B cell (primary cell): ENCODE results near the gene RTN4. TPM values are rescaled to one million over a fixed set of nuclear protein-coding genes. Genes with fewer than 3 reads are reported as not detected.
A peak's percentile ranks its signal among the peaks of the same experiment; 100 is the strongest.

ENCODE experiments used
- ATAC-seq: fragments of 200-7000 bp; cut with Tn5 transposase; one replicate; pipeline ENCODE4 v1.10.0; 2021; ENCODE audit warnings: low read depth, mild to moderate bottlenecking, moderate number of reproducible peaks, moderate library complexity
- CTCF ChIA-PET: fragments of 350-600 bp; sonication (Branson Sonifier 250); formaldehyde crosslinking; loops from one replicate; lab custom pipeline; 2021; ENCODE audit warnings: antibody characterized with exemption, inconsistent platforms; lab: Charles Lee
- POLR2A ChIA-PET: fragments of 350-600 bp; sonication (Branson Sonifier 250); formaldehyde crosslinking; loops from one replicate; lab custom pipeline; 2021; ENCODE audit warnings: antibody characterized with exemption; lab: Charles Lee
- DNase-seq: peaks from one replicate; pipeline ENCODE4 v3.0.0; 2013
- H2AFZ ChIP-seq: 2 replicates; pipeline ENCODE4 v1.6.1; 2012; ENCODE audit warnings: mild to moderate bottlenecking, low read depth, low read length; ENCODE audit not compliant: insufficient read depth, poor library complexity, severe bottlenecking
- H3K27ac ChIP-seq, 2 donors: 1 replicate in 1 of 2; 2 replicates in 1 of 2; pipeline ENCODE4 v1.5.1; 2012 to 2013; ENCODE audit warnings: low read length in 2 of 2, mild to moderate bottlenecking in 2 of 2, moderate library complexity in 1 of 2
- H3K27me3 ChIP-seq, 4 experiments: fragments of 200-600 bp in 1 of 4; sonication (generic) in 1 of 4; replicated peaks in 1 of 4; 1 replicate in 2 of 4; 2 replicates in 2 of 4; pipeline versions ENCODE4 v1.6.1 to v1.7.0; 2013 to 2016; ENCODE audit warnings: low read length in 3 of 4, mild to moderate bottlenecking in 2 of 4, mixed read lengths in 1 of 4, moderate library complexity in 1 of 4; ENCODE audit not compliant: insufficient read depth in 4 of 4, control insufficient read depth in 3 of 4; ENCODE audit errors: control extremely low read depth in 1 of 4
- H3K36me3 ChIP-seq, 2 experiments: replicated peaks in 1 of 2; 1 replicate in 1 of 2; 2 replicates in 1 of 2; pipeline versions ENCODE4 v1.6.1 to v1.7.1; 2013; ENCODE audit warnings: low read length in 1 of 2; ENCODE audit not compliant: insufficient read depth in 2 of 2, control insufficient read depth in 1 of 2; ENCODE audit errors: control extremely low read depth in 1 of 2, extremely low read depth in 1 of 2
- H3K4me1 ChIP-seq, 2 donors: fragments of 200-600 bp in 1 of 2; sonication (generic) in 1 of 2; 1 replicate in 1 of 2; 2 replicates in 1 of 2; pipeline versions ENCODE4 v1.5.1 to v1.6.1; 2013 to 2017; ENCODE audit warnings: low read length in 2 of 2; ENCODE audit not compliant: control insufficient read depth in 2 of 2, insufficient read depth in 2 of 2
- H3K4me2 ChIP-seq: replicated peaks from 2 replicates; pipeline ENCODE3; 2012; ENCODE audit warnings: mild to moderate bottlenecking, low read depth, low read length; ENCODE audit not compliant: poor library complexity, severe bottlenecking
- H3K4me3 ChIP-seq, 5 experiments: fragments of 200-600 bp in 1 of 5; sonication (generic) in 1 of 5; 1 replicate in 3 of 5; 2 replicates in 2 of 5; pipeline versions ENCODE4 v1.5.1 to v1.7.0; 2011 to 2016; ENCODE audit warnings: low read length in 4 of 5, mild to moderate bottlenecking in 4 of 5, low read depth in 2 of 5, control low read depth in 1 of 5, moderate library complexity in 1 of 5; ENCODE audit not compliant: insufficient read depth in 1 of 5; ENCODE audit errors: control extremely low read depth in 1 of 5, extremely low read depth in 1 of 5
- H3K79me2 ChIP-seq: fragments of 200-600 bp; sonication (generic); one replicate; pipeline ENCODE4 v1.6.0; 2016; ENCODE audit warnings: low read length; ENCODE audit not compliant: control insufficient read depth, insufficient read depth
- H3K9ac ChIP-seq: fragments of 200-600 bp; sonication (generic); 2 replicates; pipeline ENCODE4 v1.6.1; 2017; ENCODE audit warnings: mild to moderate bottlenecking, low read length, moderate library complexity
- H3K9me3 ChIP-seq, 3 donors: one replicate each; pipeline versions ENCODE4 v1.6.1 to v1.7.1; 2013; ENCODE audit warnings: low read length in 2 of 3; ENCODE audit not compliant: control insufficient read depth in 2 of 3, insufficient read depth in 1 of 3; ENCODE audit errors: control extremely low read depth in 1 of 3
- H4K20me1 ChIP-seq: 2 replicates; pipeline ENCODE4 v1.6.0; 2012; ENCODE audit warnings: mild to moderate bottlenecking, low read length; ENCODE audit not compliant: insufficient read depth, control insufficient read depth, poor library complexity, severe bottlenecking
- H3K27ac Mint-ChIP-seq: one replicate; pipeline ENCODE4 v1.8.0; 2021; ENCODE audit warnings: mixed read lengths
- H3K27me3 Mint-ChIP-seq: one replicate; pipeline ENCODE4 v1.8.0; 2021; ENCODE audit warnings: mixed read lengths
- H3K4me1 Mint-ChIP-seq: one replicate; pipeline ENCODE4 v1.8.0; 2021; ENCODE audit warnings: mixed read lengths
- H3K4me3 Mint-ChIP-seq: one replicate; pipeline ENCODE4 v1.8.0; 2021; ENCODE audit warnings: mixed read lengths
- H3K9me3 Mint-ChIP-seq: one replicate; pipeline ENCODE4 v1.8.0; 2022; ENCODE audit warnings: mixed read lengths; ENCODE audit not compliant: insufficient read depth
- EZH2 ChIP-seq: IDR thresholded peaks from 2 replicates; pipeline ENCODE4 v1.6.1; 2012; ENCODE audit warnings: borderline replicate concordance, low read depth, mild to moderate bottlenecking, moderate library complexity, low read length; ENCODE audit not compliant: insufficient read depth, poor library complexity, severe bottlenecking
- WGBS: methylation state at CpG from one replicate; pipeline ENCODE4 v1.1.5; 2013; ENCODE audit warnings: missing lambda C conversion rate; ENCODE audit not compliant: insufficient coverage; 5-methylcytosine and 5-hydroxymethylcytosine counted together
- intact Hi-C: fragments of 100-400 bp; cut with micrococcal nuclease; formaldehyde crosslinking; loops from one replicate; pipeline ENCODE4 v1.10.0; 2022
- polyA plus RNA-seq: library from polyadenylated mRNA; depleted of rRNA; stranded (reverse); fragments of >200 nt; gene quantifications from 2 replicates; pipeline ENCODE4 v1.2.3, GENCODE V29; 2012
- total RNA-seq, 2 donors: library from RNA; stranded (reverse); fragments of 120-200 nt in 1 of 2; gene quantifications; 1 replicate in 1 of 2; 2 replicates in 1 of 2; pipeline versions ENCODE4 v1.2.3 to v1.2.4, GENCODE V29; 2013 to 2022
- TF ChIP-seq, protein P1 (sequence below): fragments of 200-600 bp; IDR thresholded peaks from one replicate; pipeline ENCODE4 v1.8.0; 2022; ENCODE audit warnings: antibody characterized with exemption, mild to moderate bottlenecking

RTN4 gene
- total and polyA plus RNA-seq, 2 donors (not counting 1 experiment from before 2014, with no cell fraction given): 30.8 to 65.9 TPM

DNA sequence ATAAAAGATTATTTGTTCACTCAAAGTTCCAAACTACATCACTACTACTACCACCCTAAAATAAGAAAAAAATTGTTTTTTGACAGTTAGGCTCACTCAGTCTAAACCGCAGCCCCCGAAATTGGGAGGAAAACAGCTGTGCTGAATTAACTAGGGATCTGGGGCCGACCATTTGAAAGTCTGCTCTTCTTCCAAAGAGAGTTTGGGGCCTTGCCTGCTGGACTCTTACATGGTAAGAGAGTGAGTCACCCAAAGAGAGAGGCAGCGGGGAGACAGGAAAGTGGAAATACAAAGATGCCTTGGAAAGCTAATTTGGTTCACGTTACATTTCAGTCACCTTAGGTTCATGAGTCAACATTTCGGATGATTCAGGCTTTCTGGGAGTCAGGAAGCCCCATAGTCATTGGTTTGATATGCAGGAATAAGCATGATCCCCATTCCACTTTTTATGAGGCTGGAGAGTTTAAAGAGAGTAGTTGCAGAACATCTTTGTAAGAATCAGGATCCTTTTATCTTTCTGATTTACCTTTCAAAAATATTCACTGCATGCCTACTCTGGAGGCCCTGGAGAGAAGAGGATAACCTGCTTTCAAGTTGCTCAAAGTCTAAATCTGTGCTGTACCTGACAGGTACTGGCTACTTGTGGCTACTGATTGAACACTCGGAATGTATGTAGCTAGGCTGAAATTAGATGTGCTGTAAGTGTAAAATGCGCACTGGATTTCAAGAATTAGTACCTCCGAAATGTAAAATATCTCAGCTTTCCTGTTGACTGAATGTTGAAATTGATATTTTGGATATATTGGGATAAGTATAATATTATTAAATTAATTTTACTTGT, 995 bp upstream of the RTN4 start:
- WGBS: 11% methylated on average over 6 of the region's 9 CpGs
- intact Hi-C loops: loop anchor here (5.0 kb wide), 6 partner anchors 101 to 949 kb away; partner anchors contain the start of gene CCDC88A
- Histone ChIP-seq H3K27me3 (no peaks in the 10 kb centered on the region), H3K79me2 (peaks cover 42% of the 10 kb centered on the region), H3K9me3 (no peaks in the 10 kb centered on the region), H3K4me1 (peaks cover 44 to 57% of the 10 kb centered on the region in 2 donors), H3K4me3 (peak overlapping the region; percentile 67 to 95 (median 89)), H3K4me2 (peak overlapping the region; percentile 84), H2AFZ (peak overlapping the region; percentile 80), H3K9ac (peak overlapping the region; percentile 84), H3K27ac (peak overlapping the region; percentile 76 to 89), H4K20me1 (peaks cover 7% of the 10 kb centered on the region), H3K36me3 (peaks cover 0 to 3% of the 10 kb centered on the region in 2 experiments)
- Mint-ChIP-seq H3K27ac (peak overlapping the region; percentile 100), H3K27me3 (no peaks in the 10 kb centered on the region), H3K9me3 (no peaks in the 10 kb centered on the region), H3K4me1 (peaks cover 66% of the 10 kb centered on the region), H3K4me3 (peak overlapping the region; percentile 100)
- ATAC-seq (no peak), DNase-seq (peak; percentile 50)
- CTCF ChIA-PET: interaction anchor here (0.6 to 3.9 kb wide), 10 partner anchors 19 to 1100 kb away, joined by 3 to 31 read pairs (median 4); partner anchors contain the start of gene EML6
- POLR2A ChIA-PET: interaction anchor here (0.5 to 1.8 kb wide), 8 partner anchors 18 to 824 kb away, joined by 3 to 9 read pairs (median 4); partner anchors contain the start of genes CLHC1 and RPS27A
- TF ChIP-seq EZH2: no peak
- TF ChIP-seq, protein P1, sequence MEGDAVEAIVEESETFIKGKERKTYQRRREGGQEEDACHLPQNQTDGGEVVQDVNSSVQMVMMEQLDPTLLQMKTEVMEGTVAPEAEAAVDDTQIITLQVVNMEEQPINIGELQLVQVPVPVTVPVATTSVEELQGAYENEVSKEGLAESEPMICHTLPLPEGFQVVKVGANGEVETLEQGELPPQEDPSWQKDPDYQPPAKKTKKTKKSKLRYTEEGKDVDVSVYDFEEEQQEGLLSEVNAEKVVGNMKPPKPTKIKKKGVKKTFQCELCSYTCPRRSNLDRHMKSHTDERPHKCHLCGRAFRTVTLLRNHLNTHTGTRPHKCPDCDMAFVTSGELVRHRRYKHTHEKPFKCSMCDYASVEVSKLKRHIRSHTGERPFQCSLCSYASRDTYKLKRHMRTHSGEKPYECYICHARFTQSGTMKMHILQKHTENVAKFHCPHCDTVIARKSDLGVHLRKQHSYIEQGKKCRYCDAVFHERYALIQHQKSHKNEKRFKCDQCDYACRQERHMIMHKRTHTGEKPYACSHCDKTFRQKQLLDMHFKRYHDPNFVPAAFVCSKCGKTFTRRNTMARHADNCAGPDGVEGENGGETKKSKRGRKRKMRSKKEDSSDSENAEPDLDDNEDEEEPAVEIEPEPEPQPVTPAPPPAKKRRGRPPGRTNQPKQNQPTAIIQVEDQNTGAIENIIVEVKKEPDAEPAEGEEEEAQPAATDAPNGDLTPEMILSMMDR: no peak
